Uterus (tissue), 2 donors: ENCODE data around the gene INPP5A.

Experiments
- POLR2A ChIP-seq, 2 donors: fragments of 450-650 bp; IDR thresholded peaks; one replicate each; pipeline ENCODE4 v1.6.1; 2016; ENCODE audit warnings: antibody characterized with exemption in 2 of 2, mild to moderate bottlenecking in 1 of 2, moderate library complexity in 1 of 2
- TF ChIP-seq, protein P1 (sequence below), 4 experiments: fragments of 200-600 bp in 2 of 4; fragments of 450-650 bp in 2 of 4; sonication (generic) in 2 of 4; IDR thresholded peaks; one replicate each; pipeline ENCODE4 v1.5.1; 2016 to 2019; ENCODE audit warnings: antibody characterized with exemption in 4 of 4, mild to moderate bottlenecking in 2 of 4, moderate library complexity in 1 of 4

- TF ChIP-seq, protein P1, sequence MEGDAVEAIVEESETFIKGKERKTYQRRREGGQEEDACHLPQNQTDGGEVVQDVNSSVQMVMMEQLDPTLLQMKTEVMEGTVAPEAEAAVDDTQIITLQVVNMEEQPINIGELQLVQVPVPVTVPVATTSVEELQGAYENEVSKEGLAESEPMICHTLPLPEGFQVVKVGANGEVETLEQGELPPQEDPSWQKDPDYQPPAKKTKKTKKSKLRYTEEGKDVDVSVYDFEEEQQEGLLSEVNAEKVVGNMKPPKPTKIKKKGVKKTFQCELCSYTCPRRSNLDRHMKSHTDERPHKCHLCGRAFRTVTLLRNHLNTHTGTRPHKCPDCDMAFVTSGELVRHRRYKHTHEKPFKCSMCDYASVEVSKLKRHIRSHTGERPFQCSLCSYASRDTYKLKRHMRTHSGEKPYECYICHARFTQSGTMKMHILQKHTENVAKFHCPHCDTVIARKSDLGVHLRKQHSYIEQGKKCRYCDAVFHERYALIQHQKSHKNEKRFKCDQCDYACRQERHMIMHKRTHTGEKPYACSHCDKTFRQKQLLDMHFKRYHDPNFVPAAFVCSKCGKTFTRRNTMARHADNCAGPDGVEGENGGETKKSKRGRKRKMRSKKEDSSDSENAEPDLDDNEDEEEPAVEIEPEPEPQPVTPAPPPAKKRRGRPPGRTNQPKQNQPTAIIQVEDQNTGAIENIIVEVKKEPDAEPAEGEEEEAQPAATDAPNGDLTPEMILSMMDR (IDR thresholded peaks at IDR 0.05): no peak
- TF ChIP-seq POLR2A (IDR thresholded peaks at IDR 0.05): no peak
Observed at GRCh38 chr10:132757171-132757570, 219.6 kb downstream of the INPP5A start.
